TTC549 (cell line): ENCODE results near the gene ATP9A.
"Not testable (repeated sequence)": the region's sequence is repeated elsewhere in the genome, so short reads cannot be mapped to it uniquely, and the experiment has no call there.

Experiments
- FAIRE-seq: peaks from 2 replicates; lab custom pipeline; 2012; peaks lifted over from hg19 to GRCh38; lab: Jason Lieb, UNC

Gene ATP9A

GRCh38 chr20:51653226-51653625 lies 115.0 kb downstream of the ATP9A start:
- no peak for FAIRE-seq

- FAIRE-seq, result no peak
Observed at GRCh38 chr20:51651921-51652549, 116.2 kb downstream of the ATP9A start.

- FAIRE-seq, result no peak
Observed at GRCh38 chr20:51650685-51651134, 117.5 kb downstream of the ATP9A start.

- FAIRE-seq, result no peak
Observed at GRCh38 chr20:51648571-51648947, 119.6 kb downstream of the ATP9A start.

- no peak for FAIRE-seq
Observed at GRCh38 chr20:51647674-51648570, 120.3 kb downstream of the ATP9A start.

- FAIRE-seq, result not testable (repeated sequence)
Observed at GRCh38 chr20:51643810-51644209, 124.4 kb downstream of the ATP9A start.

GRCh38 chr20:51643390-51643789 lies 124.8 kb downstream of the ATP9A start:
- no peak for FAIRE-seq

- FAIRE-seq, result no peak
Observed at GRCh38 chr20:51641866-51642265, 126.3 kb downstream of the ATP9A start.

- FAIRE-seq, result no peak
Observed at GRCh38 chr20:51640743-51641142, 127.4 kb downstream of the ATP9A start.

- FAIRE-seq, result no peak
Observed at GRCh38 chr20:51639206-51639832, 128.9 kb downstream of the ATP9A start.

GRCh38 chr20:51637241-51637640 lies 130.9 kb downstream of the ATP9A start:
- no peak for FAIRE-seq

GRCh38 chr20:51636123-51636522 lies 132.1 kb downstream of the ATP9A start:
- FAIRE-seq, result no peak

GRCh38 chr20:51635680-51636079 lies 132.5 kb downstream of the ATP9A start:
- FAIRE-seq, result no peak

GRCh38 chr20:51634877-51635276 lies 133.3 kb downstream of the ATP9A start:
- FAIRE-seq, result no peak

- no peak for FAIRE-seq
Observed at GRCh38 chr20:51634257-51634656, 133.9 kb downstream of the ATP9A start.

GRCh38 chr20:51633430-51633829 lies 134.8 kb downstream of the ATP9A start:
- no peak for FAIRE-seq

- FAIRE-seq, result no peak
Observed at GRCh38 chr20:51631953-51632352, 136.2 kb downstream of the ATP9A start.

GRCh38 chr20:51631011-51631950 lies 136.9 kb downstream of the ATP9A start:
- FAIRE-seq, result no peak

GRCh38 chr20:51629399-51630058 lies 138.7 kb downstream of the ATP9A start:
- no peak for FAIRE-seq

- FAIRE-seq, result no peak
Observed at GRCh38 chr20:51628533-51629398, 139.4 kb downstream of the ATP9A start.
